HepG2 (cell line): ENCODE results near the gene APBB1IP. TPM values are rescaled to one million over a fixed set of nuclear protein-coding genes. Genes with fewer than 3 reads are reported as not detected.

ENCODE experiments used
- ATAC-seq: fragments of 200-7000 bp; cut with Tn5 transposase; 3 replicates; pipeline ENCODE4 v1.9.1; 2020; ENCODE audit warnings: mild to moderate bottlenecking, moderate library complexity
- BruUV-seq: library from RNA; stranded (reverse); fragments of 400-500 nt; replicated peaks from 2 replicates; lab custom pipeline; 2021; lab: Mats Ljungman, UMichigan
- CTCF ChIA-PET: fragments of 300-600 bp; formaldehyde crosslinking; extraction: SDS; loops from one replicate; lab custom pipeline; 2021; ENCODE audit warnings: low total read pairs, inconsistent platforms, low intra/inter-chr PET ratio; lab: Yijun Ruan, JAX
- POLR2A ChIA-PET: fragments of 350-600 bp; sonication (Branson Sonifier 250); formaldehyde crosslinking; loops from one replicate; lab custom pipeline; 2020; ENCODE audit warnings: antibody characterized with exemption, inconsistent platforms; lab: Yijun Ruan, JAX
- DNase-seq: peaks from one replicate; pipeline ENCODE4 v3.0.0-alpha.2; 2015; ENCODE audit warnings: low spot score
- FAIRE-seq: peaks from 3 replicates; lab custom pipeline; 2011; peaks lifted over from hg19 to GRCh38; lab: Jason Lieb, UNC
- H2AFZ ChIP-seq: one replicate; pipeline ENCODE4 v1.6.1; 2011; ENCODE audit warnings: low read length, inconsistent platforms
- H3K27ac ChIP-seq: fragments of 300-600 bp; 3 replicates; pipeline ENCODE4 v1.8.0; 2011; ENCODE audit warnings: mixed run types, mild to moderate bottlenecking, mixed read lengths, low read length, inconsistent platforms; ENCODE audit not compliant: insufficient read depth; ENCODE audit errors: extremely low read length
- H3K27me3 ChIP-seq, 2 experiments: fragments of 200-600 bp in 1 of 2; 2 replicates in 1 of 2; 3 replicates in 1 of 2; pipeline versions ENCODE4 v1.6.0 to v1.8.0; 2011; ENCODE audit warnings: low read length in 2 of 2, mild to moderate bottlenecking in 2 of 2, moderate library complexity in 2 of 2, inconsistent platforms in 1 of 2; ENCODE audit not compliant: insufficient read depth in 2 of 2, control insufficient read depth in 1 of 2
- H3K36me3 ChIP-seq, 2 experiments: fragments of 200-600 bp in 1 of 2; replicated peaks in 1 of 2; 2 replicates in 1 of 2; 3 replicates in 1 of 2; pipeline versions ENCODE4 v1.5.1 to v1.8.0; 2011; ENCODE audit warnings: low read length in 2 of 2, inconsistent platforms in 1 of 2; ENCODE audit not compliant: insufficient read depth in 2 of 2, control insufficient read depth in 1 of 2
- H3K4me1 ChIP-seq: 2 replicates; pipeline ENCODE4 v1.5.1; 2012; ENCODE audit warnings: low read length, inconsistent platforms; ENCODE audit not compliant: insufficient read depth
- H3K4me2 ChIP-seq: 2 replicates; pipeline ENCODE4 v1.6.0; 2011; ENCODE audit warnings: low read depth, low read length, inconsistent platforms
- H3K4me3 ChIP-seq, 3 experiments: fragments of 200-600 bp in 1 of 3; sonication (generic), shearing (Covaris generic) in 1 of 3; replicated peaks in 1 of 3; 2 replicates each; pipeline ENCODE4 v1.5.1; 2011 to 2016; ENCODE audit warnings: low read length in 3 of 3, inconsistent platforms in 2 of 3, low read depth in 2 of 3, mild to moderate bottlenecking in 2 of 3, control low read depth in 1 of 3, mixed read lengths in 1 of 3; ENCODE audit not compliant: insufficient read depth in 1 of 3
- H3K79me2 ChIP-seq: one replicate; pipeline ENCODE4 v1.6.1; 2011; ENCODE audit warnings: low read length, inconsistent platforms; ENCODE audit not compliant: insufficient read depth
- H3K9ac ChIP-seq: 2 replicates; pipeline ENCODE4 v1.6.0; 2011; ENCODE audit warnings: mild to moderate bottlenecking, low read depth, low read length, inconsistent platforms; ENCODE audit not compliant: insufficient read depth
- H3K9me3 ChIP-seq: 2 replicates; pipeline ENCODE4 v1.5.1; 2012; ENCODE audit warnings: mild to moderate bottlenecking, low read length
- H4K20me1 ChIP-seq: 2 replicates; pipeline ENCODE4 v1.6.0; 2011; ENCODE audit warnings: inconsistent platforms, mild to moderate bottlenecking, low read length, moderate library complexity; ENCODE audit not compliant: insufficient read depth
- FOXA3 ChIP-seq: IDR thresholded peaks from 2 replicates; pipeline ENCODE4 v1.6.1; 2016; ENCODE audit warnings: missing genetic modification reagents, missing compliant biosample characterization
- PRDM15 ChIP-seq: sonication (generic); formaldehyde crosslinking; IDR thresholded peaks from 2 replicates; pipeline ENCODE4 v1.4.0; 2020; ENCODE audit warnings: missing genetic modification reagents
- SOX13 ChIP-seq, 3 experiments: fragments of 450-650 bp in 1 of 3; sonication (generic) in 1 of 3; formaldehyde crosslinking in 1 of 3; IDR thresholded peaks in 2 of 3; conservative IDR thresholded peaks in 1 of 3; 2 replicates each; pipeline versions ENCODE4 v1.5.0 to v1.6.1; 2016 to 2020; ENCODE audit warnings: antibody characterized with exemption in 1 of 3, mild to moderate bottlenecking in 1 of 3, missing compliant biosample characterization in 1 of 3, missing genetic modification reagents in 1 of 3, moderate library complexity in 1 of 3
- ZBTB39 ChIP-seq: sonication (generic); formaldehyde crosslinking; IDR thresholded peaks from 2 replicates; pipeline ENCODE4 v1.5.0; 2020; ENCODE audit warnings: missing genetic modification reagents
- ZNF704 ChIP-seq: sonication (generic); formaldehyde crosslinking; IDR thresholded peaks from 2 replicates; pipeline ENCODE4 v1.8.1; 2023; ENCODE audit warnings: mild to moderate bottlenecking, inconsistent platforms, moderate library complexity, missing genetic modification reagents, borderline replicate concordance
- ZNF788 ChIP-seq: sonication (generic); formaldehyde crosslinking; IDR thresholded peaks from 2 replicates; pipeline ENCODE4 v1.5.0; 2020; ENCODE audit warnings: mild to moderate bottlenecking, missing genetic modification reagents, borderline replicate concordance
- WGBS: methylation state at CpG from one replicate; pipeline ENCODE4 v1.1.6; 2017; ENCODE audit warnings: low lambda C conversion rate; 5-methylcytosine and 5-hydroxymethylcytosine counted together
- in situ Hi-C: cut with HindIII; loops from 2 replicates; pipeline ENCODE4 v1.10.0; 2017; ENCODE audit warnings: low pct_unique_long_range_greater_than_20kb; ENCODE audit not compliant: extremely low pct_ligation_motif_present
- intact Hi-C: fragments of 100-400 bp; cut with micrococcal nuclease; formaldehyde crosslinking; loops from one replicate; pipeline ENCODE4 v1.10.0; 2022; ENCODE audit not compliant: unreplicated experiment
- polyA plus RNA-seq, 8 experiments: library from polyadenylated mRNA; depleted of rRNA in 3 of 8; stranded (reverse) in 7 of 8; unstranded in 1 of 8; fragments of >200 nt; fragmentation: Illumina TruSeq in 4 of 8; extraction: Trizol in 4 of 8; gene quantifications; 2 replicates each; pipeline versions ENCODE4 v1.2.1 to v1.2.3, GENCODE V29; 2011 to 2016; ENCODE audit warnings: low read depth in 4 of 8, missing spikeins in 1 of 8, mixed read lengths in 1 of 8; ENCODE audit not compliant: insufficient read depth in 1 of 8
- total RNA-seq, 5 experiments: library from RNA; depleted of rRNA; stranded (reverse); fragments of >200 nt; fragmentation: Illumina TruSeq; extraction: Trizol; gene quantifications; 2 replicates each; pipeline ENCODE4 v1.2.3, GENCODE V29; 2016; ENCODE audit warnings: low read depth in 1 of 5
- TF ChIP-seq, protein P1 (sequence below): sonication (generic); formaldehyde crosslinking; IDR thresholded peaks from 2 replicates; pipeline ENCODE4 v1.8.0; 2022; ENCODE audit warnings: missing genetic modification reagents, low read depth, mild to moderate bottlenecking, borderline replicate concordance

Gene APBB1IP
- total and polyA plus RNA-seq, 2 of the 13 experiments (the other 11 are each of a cell fraction or from before 2014, with no cell fraction given) = 0.08 TPM; not detected in 1

DNA sequence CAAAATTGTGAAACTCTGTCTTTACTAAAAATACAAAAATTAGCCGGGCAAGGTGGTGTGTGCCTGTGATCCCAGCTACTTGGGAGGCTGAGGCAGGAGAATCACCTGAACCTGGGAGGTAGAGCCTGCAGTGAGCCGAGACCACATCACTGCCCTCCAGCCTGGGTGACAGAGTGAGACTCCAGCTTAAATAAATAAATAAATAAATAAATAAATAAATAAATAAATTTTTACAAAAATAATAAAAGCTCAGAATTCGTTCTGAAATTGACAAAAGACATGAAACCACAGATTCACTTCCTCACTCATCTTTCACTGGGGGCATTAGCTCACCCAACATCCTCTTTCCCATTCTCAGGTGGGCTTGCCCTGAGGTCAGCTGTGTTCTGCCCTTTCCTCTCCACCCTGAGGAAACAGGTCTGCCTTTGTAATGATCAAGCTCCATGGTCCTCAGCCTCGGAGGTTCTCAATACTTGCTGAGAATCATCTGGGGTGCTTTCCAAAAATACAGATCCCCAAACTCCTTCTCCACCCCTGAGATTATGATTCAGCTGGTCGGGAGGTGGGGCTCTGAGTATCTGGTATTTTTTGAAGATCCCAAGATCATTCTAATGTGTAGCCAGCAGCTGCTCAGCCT lies 29.2 kb upstream of the APBB1IP start:
- no peak for TF ChIP-seq SOX13 (IDR thresholded peaks at IDR 0.05)
- TF ChIP-seq SOX13 (CRISPR knock-in tag; conservative IDR thresholded peaks at IDR 0.05 in 1 of 2, IDR thresholded peaks at IDR 0.05 in 1 of 2) = no peak
- no peak for TF ChIP-seq PRDM15 (CRISPR knock-in tag)
- TF ChIP-seq, protein P1, sequence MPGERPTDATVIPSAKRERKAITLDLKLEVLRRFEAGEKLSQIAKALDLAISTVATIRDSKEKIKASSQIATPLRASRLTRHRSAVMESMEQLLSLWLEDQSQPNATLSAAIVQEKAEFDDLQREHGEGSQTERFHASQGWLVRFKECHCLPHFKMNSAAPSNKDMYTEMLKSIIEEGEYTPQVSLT (CRISPR knock-in tag) = no peak
- TF ChIP-seq ZBTB39 (CRISPR knock-in tag) = no peak
- no peak for TF ChIP-seq ZNF704 (CRISPR knock-in tag)
- TF ChIP-seq FOXA3 (CRISPR knock-in tag) = no peak
- no peak for TF ChIP-seq ZNF788 (CRISPR knock-in tag)
- Histone ChIP-seq H3K36me3 (no peaks in the 10 kb centered on the region), H4K20me1 (no peaks in the 10 kb centered on the region), H3K27ac (no peak overlapping the region), H3K27me3 (no peaks in the 10 kb centered on the region), H3K79me2 (no peaks in the 10 kb centered on the region), H3K4me2 (no peak overlapping the region), H3K9me3 (no peaks in the 10 kb centered on the region), H3K4me1 (no peaks in the 10 kb centered on the region), H3K9ac (no peak overlapping the region), H3K4me3 (no peak overlapping the region), H2AFZ (no peak overlapping the region)
- intact Hi-C loops (no loop called here), in situ Hi-C loops (no loop called here)
- no TSS peak for BruUV-seq
- 2% methylated on average over 5 of the region's 5 CpGs for WGBS
- ChIA-PET POLR2A (no interaction called here), CTCF (no interaction called here)
- DNase-seq = no peak
- no peak for FAIRE-seq
- ATAC-seq = no peak
